NCI-H2196 (cell line): Measurements from ENCODE around the gene SIGLEC10.

Source experiments
- DNase-seq: peaks from one replicate; lab custom pipeline; 2025; ENCODE audit not compliant: unreplicated experiment; lab: John Stamatoyannopoulos, UW

SIGLEC10 gene

DNA sequence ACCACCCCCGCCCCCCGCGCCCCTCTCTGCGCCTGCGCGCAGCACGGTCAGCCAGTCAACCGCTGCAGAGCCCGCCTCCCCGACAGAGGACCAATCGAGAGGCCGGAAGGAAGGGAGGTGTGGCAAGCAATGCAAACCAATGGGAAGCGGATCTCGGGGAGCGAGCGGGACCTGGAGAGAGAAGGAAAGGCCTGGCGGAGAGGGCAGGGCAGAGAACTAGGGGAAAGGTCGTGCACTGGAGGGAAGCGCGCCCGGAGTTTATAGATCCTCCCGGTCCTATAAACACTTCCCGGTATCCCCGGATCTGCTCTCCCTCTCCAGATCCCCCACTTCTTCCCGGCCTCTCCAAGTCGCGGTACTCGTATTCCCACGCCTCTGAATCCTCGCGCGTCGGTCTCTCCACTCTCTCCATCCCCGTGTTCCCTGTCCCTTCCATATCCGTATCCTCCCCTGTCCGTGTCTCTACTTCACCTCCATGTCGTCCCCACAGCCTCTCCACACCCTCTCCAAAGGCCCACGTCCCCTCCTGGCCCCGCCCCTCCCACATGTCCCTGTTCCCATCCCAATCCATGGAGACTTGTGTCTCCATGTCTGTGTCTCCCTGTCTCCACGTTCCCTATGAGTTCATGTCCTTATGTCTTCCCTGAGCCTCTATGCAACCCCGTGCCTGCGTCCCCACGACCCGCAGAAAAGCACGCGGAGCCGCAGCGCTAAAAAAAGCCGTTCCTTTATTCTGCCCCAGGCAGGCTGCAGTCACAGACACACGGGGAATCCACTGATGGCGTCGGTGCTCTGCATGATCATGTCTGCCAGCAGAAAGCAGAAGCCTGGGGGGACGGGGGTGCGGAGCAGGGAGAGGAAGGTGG lies 50.8 kb downstream of the SIGLEC10 start:
- DNase-seq: no peak

DNA sequence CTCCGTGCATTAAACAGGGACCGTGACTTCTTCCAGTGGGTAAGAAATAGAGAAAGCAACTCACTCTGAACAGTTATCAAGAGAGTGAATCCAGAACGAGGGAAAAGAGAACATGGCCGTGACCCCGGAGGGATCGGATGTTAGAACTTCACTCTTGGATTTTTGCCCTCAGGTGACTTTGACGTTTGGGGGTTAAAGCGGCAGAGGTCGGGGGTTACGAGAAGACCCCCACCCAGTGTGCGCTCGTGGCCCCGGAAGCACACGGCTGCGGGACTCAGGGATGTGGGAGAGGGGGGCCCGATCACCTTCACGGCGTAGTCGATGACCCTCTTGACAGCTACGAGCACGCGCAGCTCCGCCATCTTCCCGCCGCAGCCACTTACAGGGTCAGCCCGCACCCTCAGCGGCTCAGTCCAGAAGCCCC lies 51.5 kb downstream of the SIGLEC10 start, which contains the start of gene ETFB:
ETFB (minus strand) TSS at position 424 of the 424 bp plus-strand sequence; CDS start at position 362, 62 bp downstream.
- DNase-seq: no peak

DNA sequence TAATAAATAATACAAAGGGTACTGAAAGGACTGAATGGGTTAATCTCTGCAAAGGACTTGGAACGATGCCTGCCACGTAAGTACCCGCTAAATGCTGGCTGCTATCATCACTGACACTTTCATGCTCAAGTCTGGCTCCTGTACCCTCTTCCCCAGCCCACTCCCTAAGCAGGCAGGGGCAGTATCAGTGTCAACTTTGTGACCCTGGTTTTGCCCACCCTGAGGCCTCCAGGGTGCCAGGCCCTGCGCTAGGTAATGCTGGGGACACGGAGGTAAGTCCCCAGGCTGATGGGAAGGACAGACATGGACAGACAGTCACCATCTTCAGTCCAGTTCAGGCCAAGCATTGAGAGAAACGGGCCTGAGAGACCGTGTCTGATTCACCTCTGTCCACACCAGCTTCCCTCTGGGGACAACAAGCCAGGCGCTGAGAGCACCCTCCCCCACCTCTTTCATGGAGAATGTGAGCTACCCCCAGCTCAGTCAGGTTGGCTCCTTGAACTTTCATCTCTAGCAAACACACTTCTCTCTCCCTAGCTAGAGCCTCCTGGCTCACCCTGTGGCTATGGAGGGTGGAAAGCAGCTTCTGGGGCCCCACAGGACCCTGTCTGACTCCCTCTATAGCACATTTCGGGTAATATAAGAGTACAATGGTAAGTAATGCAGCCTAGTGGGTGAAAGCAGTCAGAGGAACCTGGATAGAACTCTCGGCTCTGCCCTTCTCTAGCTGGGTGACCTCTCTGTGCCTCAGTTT lies 52.1 kb downstream of the SIGLEC10 start:
- no peak for DNase-seq

DNA sequence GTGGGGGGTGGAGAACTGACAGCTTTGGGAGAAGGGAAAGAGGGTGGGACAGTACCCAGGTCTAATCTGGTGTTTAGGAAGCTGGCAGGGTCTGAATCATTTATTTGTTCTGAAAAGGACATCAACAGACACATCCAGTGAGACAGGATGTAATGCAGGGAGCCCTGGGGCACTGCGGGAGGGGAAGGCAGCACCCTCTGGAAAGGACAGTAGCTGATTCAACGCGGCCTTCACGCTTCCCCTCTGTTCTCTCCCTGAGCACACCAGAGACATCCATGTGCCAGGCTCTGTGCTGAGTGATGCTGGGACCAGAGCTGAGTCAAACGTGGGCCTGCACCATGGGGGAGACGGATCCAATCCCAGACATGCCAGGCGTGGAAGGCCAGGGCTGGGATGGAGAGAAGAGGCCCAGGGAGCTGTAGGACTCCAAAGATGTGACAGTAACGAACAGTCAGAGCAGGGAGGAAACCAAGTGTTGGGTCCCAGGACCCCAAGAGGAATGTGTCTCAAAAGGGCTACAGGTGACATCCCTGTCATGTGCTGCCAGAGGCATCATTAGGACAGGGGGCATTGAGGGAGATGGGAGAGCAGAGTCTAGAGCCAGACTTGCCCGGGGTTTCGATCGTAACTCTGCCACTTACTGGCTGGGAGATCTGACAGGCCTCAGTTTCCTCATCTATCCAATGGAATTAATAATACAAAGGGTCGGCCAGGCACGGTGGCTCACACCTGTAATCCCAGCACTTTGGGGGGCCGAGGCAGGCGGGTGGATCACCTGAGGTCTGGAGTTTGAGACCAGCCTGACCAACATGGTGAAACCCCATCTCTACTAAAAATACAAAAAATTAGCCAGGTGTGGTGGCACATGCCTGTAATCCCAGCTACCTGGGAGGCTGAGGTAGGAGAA lies 53.0 kb downstream of the SIGLEC10 start:
- no peak for DNase-seq

DNA sequence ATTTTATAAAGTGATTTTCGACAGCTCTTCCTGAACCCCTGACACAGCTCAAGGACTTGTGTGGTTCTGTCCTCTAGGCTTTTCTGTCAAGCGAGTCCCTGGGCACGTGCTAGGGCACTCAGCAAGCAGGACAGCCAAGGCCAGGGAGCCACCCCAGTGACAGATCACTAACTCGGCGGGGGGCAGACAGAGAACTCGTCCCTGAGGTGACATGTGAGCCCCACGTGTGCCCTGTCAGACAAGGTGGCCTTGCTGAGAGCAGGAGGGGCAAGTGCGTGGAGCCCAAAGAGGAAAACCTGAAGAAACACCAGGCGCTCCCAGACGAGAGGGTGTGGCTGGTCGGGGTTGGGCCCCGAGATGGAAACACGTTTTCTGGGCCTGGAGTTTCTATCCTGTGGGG lies 56.2 kb downstream of the SIGLEC10 start:
- no peak for DNase-seq
